Fibroblast of villous mesenchyme (primary cell): ENCODE data around the gene AGPAT4. TPM values are rescaled to one million over a fixed set of nuclear protein-coding genes. Genes with fewer than 3 reads are reported as not detected.

Experiments used
- DNase-seq: peaks from one replicate; pipeline ENCODE4 v3.0.0-alpha.2; 2010; ENCODE audit warnings: low read depth
- H3K4me3 ChIP-seq: 2 replicates; pipeline ENCODE4 v1.5.1; 2011; ENCODE audit warnings: low read depth, mild to moderate bottlenecking, low read length
- CTCF ChIP-seq: IDR thresholded peaks from 2 replicates; pipeline ENCODE4 v1.5.1; 2012; ENCODE audit warnings: low read depth, mild to moderate bottlenecking, low read length; ENCODE audit not compliant: insufficient read depth
- total RNA-seq: library from RNA; depleted of rRNA; stranded (reverse); fragments of >200 nt; gene quantifications from 2 replicates; pipeline ENCODE4 v1.2.3, GENCODE V29; 2012

Gene AGPAT4
- total RNA-seq, 1 donor = 11.2 TPM

GRCh38 chr6:161151660-161152526, 122.0 kb downstream of the AGPAT4 start:
- H3K4me3 ChIP-seq = no peak overlapping the region
- DNase-seq = no peak
- TF ChIP-seq CTCF = no peak

- H3K4me3 ChIP-seq = no peak overlapping the region
- no peak for DNase-seq
- no peak for TF ChIP-seq CTCF
Observed at GRCh38 chr6:161151059-161151645, 122.7 kb downstream of the AGPAT4 start.

DNA sequence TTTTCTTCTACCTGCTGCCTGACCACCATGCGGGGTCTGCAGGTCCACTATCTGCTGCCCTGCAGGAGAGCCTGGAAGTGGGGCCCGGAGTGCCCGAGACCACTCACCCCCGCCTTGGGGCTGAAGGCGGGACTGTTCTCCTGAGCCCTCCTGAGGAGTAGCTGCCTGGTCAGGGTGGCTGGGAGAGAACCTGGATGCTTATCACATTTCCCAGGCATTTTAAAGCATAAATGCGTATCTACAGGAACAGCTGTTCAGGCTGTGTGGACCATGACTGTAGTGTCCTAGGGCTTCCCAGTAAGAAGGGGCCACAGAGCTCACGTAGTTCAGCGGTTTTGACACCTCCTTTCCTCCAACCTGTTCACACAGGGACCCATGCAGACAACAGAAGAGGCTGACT, 123.3 kb downstream of the AGPAT4 start:
- no peak for DNase-seq

GRCh38 chr6:161150136-161150535, 123.7 kb downstream of the AGPAT4 start:
- no peak overlapping the region for H3K4me3 ChIP-seq
- no peak for TF ChIP-seq CTCF
- DNase-seq = no peak

More for the DNA sequence above, 123.3 kb downstream of the AGPAT4 start:
- TF ChIP-seq CTCF = no peak
- no peak overlapping the region for H3K4me3 ChIP-seq

GRCh38 chr6:161143663-161144430, 130.0 kb downstream of the AGPAT4 start:
- H3K4me3 ChIP-seq = no peak overlapping the region
- DNase-seq = no peak
- TF ChIP-seq CTCF = no peak

- no peak for TF ChIP-seq CTCF
- H3K4me3 ChIP-seq = no peak overlapping the region
- no peak for DNase-seq
Observed at GRCh38 chr6:161142957-161143296, 130.9 kb downstream of the AGPAT4 start.
